ENCODE results near the gene STPG2.
"Not testable (repeated sequence)": the region's sequence is repeated elsewhere in the genome, so short reads cannot be mapped to it uniquely, and the experiment has no call there.

Gene STPG2

DNA sequence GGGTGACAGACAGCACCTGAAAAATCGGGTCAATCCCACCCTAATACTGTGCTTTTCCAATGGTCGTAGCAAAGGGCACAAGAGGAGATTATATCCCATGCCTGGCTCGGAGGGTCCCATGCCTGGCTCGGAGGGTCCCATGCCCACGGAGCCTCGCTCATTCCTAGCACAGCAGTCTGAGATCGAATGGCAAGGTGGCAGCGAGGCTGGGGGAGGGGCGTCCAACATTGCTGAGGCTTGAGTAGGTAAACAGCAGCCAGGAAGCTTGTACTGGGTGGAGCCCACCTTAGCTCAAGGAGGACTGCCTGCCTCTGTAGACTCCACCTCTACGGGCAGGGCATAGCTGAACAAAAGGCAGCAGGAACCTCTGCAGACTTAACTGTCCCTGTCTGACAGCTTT lies 365.1 kb downstream of the STPG2 start:
- DNase-seq = no peak

DNA sequence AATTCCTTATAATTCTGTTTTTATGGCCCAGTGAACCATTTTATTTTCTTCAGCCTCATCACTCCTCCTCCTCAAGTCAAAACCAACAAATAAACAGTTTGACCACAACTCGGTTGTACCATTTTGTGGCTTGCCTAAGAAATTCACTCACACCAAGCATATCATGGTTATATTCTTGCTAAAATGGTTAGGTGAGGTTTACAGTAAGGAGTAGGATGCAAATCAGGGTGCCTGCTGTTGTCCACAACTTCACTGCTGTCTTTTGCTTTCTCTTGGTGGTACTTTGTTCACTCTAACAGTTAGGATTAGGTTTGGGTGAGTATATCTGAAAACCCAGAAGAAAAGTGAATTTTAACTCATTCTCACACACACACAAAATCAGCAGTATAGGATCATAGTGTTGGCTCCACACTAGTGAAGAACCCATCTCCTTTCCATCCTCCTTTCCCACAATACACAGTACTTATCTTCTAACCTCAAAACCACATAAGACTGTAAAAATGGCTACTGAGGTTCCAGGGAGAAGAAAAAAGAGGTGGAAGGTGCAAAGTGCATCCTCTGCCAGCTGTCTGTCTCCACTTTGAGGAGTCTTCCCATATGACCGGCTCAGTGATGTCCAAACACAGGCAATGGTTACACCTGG lies 368.8 kb downstream of the STPG2 start:
- DNase-seq = no peak

DNA sequence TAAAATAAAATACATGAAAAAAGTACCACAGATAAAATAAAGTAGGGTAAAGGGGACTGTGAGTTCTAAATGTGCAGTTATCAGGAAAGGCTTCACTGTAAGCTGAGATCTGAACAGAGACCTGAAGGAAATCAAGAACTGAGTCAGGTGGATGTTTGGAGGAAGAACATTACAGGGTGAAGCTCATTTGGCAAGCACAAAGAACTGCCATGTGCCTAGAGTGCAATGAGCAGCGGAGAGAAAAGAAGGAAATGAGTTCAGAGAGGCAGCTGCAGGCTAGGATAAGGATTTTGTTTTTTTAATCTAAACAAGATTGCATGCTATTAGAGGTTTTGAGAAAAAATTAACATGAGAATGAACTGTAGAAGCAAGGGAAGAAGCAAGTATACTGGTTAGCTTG lies 373.1 kb downstream of the STPG2 start:
- no peak for DNase-seq

DNA sequence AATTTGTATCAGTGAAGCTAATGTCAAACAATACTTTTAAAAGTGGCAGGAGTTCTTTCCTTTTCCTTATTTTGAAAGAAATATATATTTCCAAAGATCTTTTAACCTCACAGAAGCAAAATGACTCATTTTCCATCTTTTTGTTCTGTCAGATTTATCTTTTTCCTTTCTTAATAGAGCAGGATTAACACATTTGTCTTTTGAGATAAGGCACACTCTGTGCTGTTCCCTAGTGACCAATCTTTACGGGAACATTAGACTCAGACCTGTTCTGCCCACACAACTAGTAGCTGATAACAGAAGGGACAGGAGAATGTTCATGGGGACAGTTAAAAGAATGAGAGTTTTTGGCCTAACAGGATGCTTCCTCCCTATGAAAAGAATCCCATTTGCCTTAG lies 381.2 kb downstream of the STPG2 start:
- no peak for DNase-seq

DNA sequence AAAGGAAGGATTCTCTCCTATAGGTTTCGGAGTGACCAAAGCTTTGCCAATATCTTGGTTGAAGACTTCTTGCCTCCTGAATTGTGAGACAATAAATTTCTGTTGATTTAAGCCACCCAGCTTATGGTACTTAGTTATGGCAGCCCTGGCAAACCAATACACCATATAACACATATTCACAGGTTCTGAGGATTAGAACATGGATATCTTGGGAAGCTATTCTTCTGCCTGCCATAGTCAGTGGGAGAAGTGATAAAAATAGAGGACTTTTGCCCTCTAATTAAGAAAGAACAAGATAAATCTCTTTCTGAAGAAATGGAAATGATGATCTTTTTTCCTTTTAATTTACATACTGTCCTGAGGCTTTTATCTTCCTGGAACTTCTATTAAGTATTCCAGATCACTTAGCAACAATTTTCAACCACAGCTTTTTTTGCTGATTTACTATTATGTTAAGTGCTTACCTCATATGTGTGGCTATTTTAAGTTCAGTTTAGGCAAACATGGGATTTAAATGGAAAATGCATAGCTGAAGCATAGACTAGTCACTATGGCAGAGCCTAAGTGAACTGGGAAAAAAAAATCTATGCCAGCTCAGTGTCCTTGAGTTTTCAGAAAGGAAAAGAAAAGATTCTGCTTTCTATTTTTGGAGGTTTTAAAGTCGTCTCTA lies 381.7 kb downstream of the STPG2 start:
- DNase-seq = no peak

DNA sequence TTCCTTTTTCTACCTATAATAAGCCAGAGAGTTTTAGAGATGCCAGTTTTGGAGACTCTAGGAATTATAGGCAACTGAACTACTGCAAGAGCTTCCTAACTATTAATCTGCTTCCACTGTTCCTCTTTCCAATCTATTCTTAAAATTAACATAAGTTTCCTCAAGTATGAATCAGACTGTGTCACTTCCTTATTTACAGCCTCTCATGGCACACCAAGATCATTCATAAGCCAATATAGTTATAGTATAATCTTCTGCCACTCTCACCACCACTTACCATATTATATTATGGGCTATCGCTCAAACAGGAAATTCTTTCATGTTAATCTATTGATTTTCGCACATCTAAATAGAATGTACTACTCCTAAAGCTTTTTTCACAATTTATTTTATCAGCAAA lies 383.5 kb downstream of the STPG2 start:
- DNase-seq = no peak

DNA sequence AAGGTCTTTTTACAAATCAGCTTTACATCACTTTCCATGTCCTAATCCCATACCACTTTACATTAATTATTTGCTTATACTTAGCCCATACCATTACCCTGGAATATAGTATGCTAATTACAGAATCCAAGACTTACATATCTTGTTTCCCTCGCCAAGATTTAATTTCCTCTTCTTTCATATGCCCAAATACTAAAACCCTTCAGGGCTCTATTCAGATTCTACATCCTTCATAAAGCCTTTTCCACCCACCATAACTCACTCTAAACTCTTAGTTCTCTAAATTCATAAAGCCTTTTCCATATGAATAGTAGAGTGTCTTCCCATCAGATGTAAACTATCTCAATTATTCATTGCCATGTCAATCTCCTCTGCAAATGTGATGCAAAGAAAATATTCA lies 390.7 kb downstream of the STPG2 start:
- DNase-seq = no peak

DNA sequence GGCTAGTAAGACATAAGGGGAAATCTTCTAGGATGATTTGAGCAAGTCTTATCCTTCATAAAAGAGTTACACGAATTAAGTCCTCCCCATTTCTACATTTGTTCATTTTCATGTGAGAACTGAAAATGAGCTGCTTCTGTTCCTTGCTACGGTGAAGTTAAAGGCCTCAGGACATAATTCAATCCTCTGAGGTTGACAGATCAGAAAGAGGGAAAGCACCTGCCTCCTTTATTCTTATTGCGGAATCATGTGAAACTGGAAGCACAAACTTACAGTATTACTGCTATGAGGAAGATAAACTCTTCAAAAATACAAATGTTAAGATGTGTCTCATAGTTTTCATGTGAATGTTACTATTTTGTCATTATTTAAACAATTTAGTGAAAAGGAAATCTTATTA lies 395.3 kb downstream of the STPG2 start:
- no peak for DNase-seq

DNA sequence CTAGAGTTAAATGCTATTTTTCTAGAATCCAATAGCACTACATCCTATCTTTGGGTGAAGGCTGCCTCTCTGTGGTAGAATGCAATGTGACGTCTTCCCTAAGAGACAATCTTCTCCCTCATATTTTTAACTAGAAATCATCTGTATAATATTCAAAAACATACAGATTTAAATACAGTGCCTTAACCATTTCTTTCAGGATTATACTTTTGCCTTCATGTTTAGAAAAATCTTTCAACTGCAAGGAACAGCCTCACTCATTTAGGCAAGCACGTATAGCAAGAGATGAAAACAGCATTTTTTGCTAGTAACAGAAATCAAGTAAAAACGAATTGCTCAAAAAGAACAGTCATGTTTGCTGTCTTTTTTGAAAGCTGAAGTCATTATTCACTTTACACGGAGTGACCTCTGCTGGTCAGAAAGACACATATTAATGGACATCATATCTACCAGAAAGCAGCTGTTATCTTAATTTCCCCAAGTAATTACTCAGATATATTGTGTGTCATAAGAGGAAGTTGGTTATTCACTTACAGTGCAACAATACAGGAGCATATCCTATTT lies 422.3 kb downstream of the STPG2 start:
- no peak for DNase-seq

DNA sequence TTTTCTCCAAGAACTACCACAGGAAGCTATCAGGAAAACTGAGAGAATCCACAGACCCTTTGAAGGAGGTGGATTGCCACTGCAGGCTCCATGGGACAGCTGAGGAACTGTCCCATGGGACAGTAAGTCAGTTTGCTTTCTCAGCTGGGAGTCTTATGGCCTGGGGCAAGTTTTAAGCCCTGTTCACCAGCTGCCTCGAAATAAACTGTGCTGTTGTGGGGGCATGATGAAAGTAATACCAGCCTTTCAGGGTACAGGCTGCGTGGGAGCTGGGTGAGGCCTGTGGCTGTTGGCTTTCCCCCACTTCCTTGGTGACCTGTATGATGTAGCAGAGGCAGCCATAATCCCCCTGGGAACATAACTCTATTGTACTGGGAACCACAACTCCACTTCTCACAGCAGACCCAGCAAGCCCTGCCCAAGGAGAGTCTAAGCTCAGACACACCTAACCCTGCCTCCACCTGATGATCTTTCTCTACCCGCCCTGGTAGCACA lies 452.1 kb downstream of the STPG2 start:
- DNase-seq = no peak

DNA sequence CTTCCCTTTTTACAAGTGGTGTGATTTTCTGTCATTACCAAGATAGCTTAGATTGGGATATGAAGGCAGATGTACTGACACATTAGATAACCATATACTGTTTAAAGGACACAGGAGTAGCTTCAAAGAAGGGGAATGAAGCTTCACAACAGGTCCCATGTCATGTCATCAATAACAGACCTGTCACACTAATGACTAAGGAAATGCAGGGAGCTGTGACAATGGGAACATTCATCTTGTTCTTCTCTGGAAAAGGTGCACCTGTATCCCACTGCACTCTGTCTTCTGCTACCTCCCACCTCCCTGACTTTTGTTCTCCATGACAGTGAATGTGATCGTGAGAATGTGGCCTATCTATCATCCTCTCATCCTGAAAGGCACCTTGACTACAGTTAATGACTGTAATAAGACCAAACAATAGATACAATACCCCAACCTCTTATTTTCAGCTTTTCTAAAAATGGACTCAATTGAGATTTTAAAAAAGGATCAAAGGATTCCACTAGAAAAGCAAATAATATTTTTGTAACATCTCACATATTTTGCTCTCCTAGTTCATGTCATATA lies 472.5 kb downstream of the STPG2 start:
- DNase-seq = no peak

DNA sequence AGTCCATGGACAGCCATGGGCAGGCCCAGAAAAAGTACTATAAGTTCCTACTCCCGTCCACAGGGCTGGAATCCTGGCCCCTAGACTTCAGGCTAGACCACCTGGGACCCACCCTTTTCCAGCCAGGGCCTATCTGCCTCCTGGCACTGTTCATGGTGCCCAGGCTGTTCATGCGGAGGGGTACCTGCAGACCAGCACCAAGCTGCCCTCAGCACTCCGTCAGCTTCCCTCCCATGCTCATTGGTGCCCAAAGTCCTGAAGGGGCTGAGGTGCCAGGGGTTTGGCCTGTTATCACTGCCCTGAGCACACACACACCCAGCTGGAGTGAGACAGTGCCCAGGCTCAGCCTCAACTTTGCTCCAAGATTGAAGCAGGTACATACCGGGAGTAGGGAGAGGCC lies 477.7 kb downstream of the STPG2 start:
- no peak for DNase-seq

DNA sequence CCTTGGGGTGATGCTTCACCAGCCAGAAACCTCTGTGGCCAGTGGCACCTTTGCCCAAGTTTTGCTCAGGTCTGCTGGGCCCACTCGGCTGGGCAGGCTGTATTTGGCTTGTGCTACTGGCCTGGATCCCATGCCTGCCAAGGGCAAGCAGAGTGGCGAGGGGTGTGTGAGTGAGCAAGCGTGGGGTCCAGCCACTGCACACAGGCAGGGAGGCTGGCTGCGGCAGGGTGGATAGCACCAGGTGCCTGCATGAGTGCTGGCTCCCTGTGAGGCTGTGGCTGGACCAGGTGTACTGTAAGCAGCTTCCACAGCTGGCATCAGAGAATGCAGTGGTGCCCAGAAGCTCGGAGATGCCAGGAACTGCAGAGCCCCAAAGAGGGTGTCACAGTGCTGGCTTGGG lies 478.5 kb downstream of the STPG2 start:
- DNase-seq = no peak

DNA sequence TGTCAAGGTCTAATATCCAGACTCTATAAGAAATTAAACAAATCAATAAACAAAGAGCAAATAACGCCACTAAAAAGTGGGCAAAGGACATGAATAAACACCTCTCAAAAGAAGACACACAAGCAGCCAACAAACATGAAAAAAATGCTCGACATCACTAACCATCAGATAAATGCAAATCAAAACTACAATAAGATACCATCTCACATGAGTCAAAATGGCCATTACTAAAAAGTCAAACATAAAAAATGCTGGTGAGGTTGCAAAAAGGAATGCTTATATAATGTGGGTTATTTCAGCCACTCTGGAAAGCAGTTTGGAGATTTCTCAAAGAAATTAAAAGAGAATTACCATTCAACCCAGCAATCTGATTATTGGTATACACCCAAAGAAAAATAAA lies 481.1 kb downstream of the STPG2 start:
- DNase-seq = no peak

DNA sequence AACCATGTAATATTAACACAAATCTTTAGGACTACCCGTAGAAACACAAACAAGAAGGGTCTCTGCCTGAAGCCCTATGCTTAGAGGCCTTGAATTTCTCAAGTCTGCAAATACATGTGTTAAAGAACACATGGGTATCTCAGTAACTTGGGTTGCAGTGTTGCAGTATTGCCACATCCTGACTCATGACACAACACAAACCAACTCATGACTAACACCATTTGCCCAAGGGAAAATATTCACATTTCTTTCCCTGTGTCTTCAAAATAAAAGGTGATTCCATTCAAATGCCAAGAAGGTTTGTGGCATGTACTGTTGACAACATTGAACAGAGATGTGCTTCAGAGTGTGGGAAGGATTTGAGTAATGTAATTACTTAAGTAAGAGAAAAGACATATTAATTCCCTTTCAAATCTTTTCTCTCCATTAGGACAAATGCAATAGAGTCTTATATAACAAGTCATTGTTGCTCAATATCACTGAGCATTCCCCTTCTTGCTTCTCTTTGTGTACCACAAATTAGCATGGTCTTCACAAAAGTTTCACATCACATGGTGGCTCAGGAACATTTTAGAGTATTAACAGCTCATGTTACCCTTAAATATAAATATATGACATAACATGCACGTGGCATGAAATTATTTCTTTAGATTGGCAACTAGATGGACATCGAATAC lies 487.1 kb downstream of the STPG2 start:
- no peak for DNase-seq

DNA sequence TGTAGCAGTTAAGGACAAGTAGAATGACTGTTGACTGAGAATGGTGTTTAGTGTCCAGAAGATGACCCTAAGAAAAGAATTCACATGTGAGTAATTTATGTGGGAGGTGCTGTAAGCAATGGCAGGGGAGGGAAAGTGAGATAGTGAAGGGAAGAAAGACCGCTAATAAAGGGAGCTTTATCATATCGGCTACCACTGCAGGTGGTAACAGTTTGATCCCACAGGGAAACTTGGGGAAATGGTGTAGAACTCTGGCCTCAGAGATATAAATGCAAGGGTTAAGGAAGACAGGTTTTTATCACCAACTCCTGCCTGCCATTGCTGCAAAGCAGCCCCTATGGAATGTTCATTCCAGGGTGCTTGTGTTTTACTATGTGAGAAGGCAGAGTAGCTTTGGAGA lies 489.6 kb downstream of the STPG2 start:
- DNase-seq = no peak

DNA sequence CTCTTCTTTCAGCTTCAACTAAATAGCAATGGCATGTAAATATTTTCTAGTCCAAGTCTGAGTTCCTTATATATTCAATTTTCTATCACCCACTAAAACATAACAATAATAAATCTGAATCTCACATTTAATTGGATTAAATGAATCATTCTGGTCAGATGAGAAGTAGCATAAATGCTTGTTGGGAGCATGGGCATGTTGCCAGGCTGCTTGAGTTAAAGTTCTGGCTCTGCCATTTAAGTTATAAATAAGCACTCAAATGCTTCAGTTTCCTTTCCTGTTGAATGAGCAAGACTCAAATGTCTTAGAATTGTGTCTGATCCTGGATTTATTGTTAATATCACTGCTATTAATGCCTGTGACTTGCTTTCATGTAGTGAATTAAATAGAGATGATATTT lies 496.3 kb downstream of the STPG2 start:
- no peak for DNase-seq

DNA sequence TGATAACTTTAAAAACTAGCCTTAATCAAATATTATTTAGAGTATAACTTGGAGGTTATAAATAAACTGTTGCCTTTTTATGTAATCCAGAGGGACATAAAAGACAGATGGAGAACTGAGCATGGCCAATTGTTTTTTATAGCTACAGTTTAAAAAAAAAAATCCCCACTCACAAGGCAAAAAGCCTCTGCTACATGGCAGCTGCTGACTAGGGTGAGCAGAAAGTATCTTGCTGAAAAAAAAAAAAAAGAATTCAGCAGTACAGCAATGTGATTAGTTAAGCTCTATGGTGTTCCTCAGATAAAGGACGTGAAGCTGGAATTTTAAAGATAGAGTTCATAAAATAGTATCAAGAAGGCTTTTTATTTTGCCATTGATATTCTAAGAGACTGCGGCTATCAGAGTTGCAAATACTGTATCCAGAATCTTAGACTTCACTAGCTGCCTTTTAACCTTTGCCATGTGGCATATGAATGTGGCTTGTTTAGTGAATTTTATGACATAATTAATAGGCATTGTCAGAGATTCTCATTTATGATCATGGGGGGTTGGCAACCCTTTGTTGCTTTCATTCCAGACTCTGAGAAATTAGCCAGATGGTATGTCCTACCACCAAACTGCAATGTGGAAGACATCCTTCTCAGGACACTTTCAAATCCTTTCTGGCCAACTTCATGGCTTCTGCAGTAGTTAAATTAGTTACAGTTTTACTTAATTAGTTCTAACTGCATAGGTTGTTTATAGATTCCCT lies 498.0 kb downstream of the STPG2 start:
- no peak for DNase-seq

DNA sequence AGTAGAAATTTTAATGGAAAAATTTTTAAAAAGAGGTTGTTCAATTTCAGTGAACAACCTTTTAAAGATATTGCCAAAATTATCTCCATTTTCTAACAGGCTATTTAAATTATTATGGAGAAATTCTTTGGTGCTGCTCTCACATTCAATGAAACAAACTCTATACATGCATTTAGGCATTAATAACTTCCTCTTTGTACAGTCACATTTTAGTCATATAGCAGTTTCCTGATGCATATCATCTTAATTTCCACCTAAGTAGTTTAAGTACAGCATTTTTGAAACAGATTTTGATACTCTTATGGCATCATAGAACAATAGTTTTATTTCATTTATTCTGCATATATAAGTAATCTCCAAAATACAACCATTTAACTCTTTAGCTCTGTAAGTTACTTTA lies 500.1 kb downstream of the STPG2 start:
- no peak for DNase-seq

DNA sequence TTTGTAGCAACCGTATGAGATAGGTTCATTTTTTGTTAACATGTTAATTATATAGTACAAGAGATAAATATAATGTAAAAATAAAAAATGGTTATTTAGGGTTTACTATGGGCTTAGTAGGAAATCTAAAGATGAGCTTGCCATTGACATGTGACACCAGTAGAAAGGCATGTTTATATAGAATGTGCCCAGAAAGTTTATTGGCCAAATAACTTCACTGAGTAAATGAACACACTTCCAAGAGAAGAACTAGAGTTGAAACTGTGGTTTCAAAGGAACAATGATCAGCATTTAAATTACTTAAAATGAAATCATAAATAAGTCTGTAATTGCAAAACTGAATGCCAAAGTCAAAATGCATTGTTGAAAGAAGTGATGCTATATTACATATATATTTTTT lies 503.3 kb downstream of the STPG2 start:
- no peak for DNase-seq

DNA sequence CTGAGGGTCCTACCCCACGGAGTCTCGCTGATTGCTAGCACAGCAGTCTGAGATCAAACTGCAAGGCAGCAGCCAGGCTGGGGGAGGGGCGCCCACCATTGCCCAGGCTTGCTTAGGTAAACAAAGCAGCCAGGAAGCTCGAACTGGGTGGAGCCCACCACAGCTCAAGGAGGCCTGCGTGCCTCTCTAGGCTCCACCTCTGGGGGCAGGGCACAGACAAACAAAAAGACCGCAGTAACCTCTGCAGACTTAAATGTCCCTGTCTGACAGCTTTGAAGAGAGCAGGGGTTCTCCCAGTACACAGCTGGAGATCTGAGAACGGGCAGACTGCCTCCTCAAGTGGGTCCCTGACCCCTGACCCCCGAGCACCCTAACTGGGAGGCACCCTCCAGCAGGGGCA lies 509.4 kb downstream of the STPG2 start:
- DNase-seq = not testable (repeated sequence)

DNA sequence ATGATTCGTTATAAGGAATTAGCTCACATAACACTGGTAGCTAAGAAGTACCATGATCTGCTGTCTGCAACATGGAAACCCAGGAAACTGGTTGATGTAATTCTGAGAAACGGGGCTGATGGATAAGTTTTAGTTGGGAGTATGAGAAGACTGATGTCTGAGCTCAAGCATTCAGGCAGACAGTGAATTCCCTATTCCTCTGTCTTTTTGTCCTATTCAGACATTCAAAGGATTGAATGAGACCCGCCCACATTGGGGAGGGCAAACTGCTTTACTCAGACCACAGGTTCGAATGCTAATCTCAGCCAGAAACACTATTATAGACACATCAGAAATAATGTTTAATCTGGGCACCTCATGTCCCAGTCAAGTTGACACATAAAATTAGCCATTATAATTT lies 515.5 kb downstream of the STPG2 start:
- no peak for DNase-seq

DNA sequence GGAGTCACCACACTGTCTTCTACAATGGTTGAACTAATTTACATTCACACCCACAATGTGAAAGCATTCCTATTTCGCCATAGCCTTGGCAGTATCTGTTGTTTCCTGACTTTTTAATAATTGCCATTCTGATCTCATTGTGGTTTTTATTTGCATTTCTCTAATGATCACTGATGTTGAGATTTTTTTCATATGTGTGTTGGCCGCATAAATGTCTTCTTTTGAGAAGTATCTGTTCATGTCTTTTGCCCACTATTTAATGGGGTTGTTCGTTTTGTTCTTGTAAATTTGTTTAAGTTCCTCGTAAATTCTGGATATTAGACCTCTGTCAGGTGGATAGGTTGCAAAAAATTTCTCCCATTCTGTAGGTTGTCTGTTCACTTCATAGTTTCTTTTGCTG lies 519.1 kb downstream of the STPG2 start:
- no peak for DNase-seq

Measured in activated naive CD4-positive, alpha-beta T cell (primary cell).